CD4-positive, alpha-beta T cell treated with Interleukin-4 for 4 hours (primary cell): ENCODE results near the gene KRT85.

Experiments used
- DNase-seq: peaks from one replicate; pipeline ENCODE4 v3.0.0-alpha.2; 2020

Gene KRT85

GRCh38 chr12:52321418-52321817 lies 45.9 kb downstream of the KRT85 start:
- DNase-seq, result no peak

GRCh38 chr12:52320784-52321400 lies 46.4 kb downstream of the KRT85 start, which contains the start of gene KRT83:
KRT83 (minus strand) TSS chr12:52321398; CDS start chr12:52321335, 63 bp downstream.
- DNase-seq, result no peak

GRCh38 chr12:52319097-52319496 lies 48.2 kb downstream of the KRT85 start:
- DNase-seq, result no peak

- no peak for DNase-seq
Measured at GRCh38 chr12:52318241-52318990, 48.9 kb downstream of the KRT85 start.

- DNase-seq, result no peak
Measured at GRCh38 chr12:52317468-52318052, 49.7 kb downstream of the KRT85 start.

- no peak for DNase-seq
Measured at GRCh38 chr12:52316701-52317100, 50.6 kb downstream of the KRT85 start.

GRCh38 chr12:52316290-52316689 lies 51.0 kb downstream of the KRT85 start:
- DNase-seq, result no peak

- peak; percentile 7 for DNase-seq
Measured at GRCh38 chr12:52315721-52316120, 51.6 kb downstream of the KRT85 start.

GRCh38 chr12:52314511-52314910 lies 52.8 kb downstream of the KRT85 start:
- DNase-seq, result no peak

- DNase-seq, result no peak
Measured at GRCh38 chr12:52313926-52314325, 53.4 kb downstream of the KRT85 start.

GRCh38 chr12:52313461-52313860 lies 53.8 kb downstream of the KRT85 start:
- DNase-seq, result no peak

GRCh38 chr12:52312086-52312485 lies 55.2 kb downstream of the KRT85 start:
- no peak for DNase-seq

GRCh38 chr12:52311285-52311648 lies 56.0 kb downstream of the KRT85 start:
- no peak for DNase-seq

GRCh38 chr12:52310622-52311284 lies 56.5 kb downstream of the KRT85 start:
- no peak for DNase-seq
